H1 (cell line): ENCODE data around the gene PELI2. TPM values are rescaled to one million over a fixed set of nuclear protein-coding genes. Genes with fewer than 3 reads are reported as not detected.

Source experiments
- CTCF ChIA-PET: fragments of 300-600 bp; sonication (Branson Sonifier 250); formaldehyde crosslinking; loops from one replicate; lab custom pipeline; 2021; ENCODE audit not compliant: partially characterized antibody; lab: Charles Lee
- POLR2A ChIA-PET: fragments of 300-600 bp; sonication (Branson Sonifier 250); formaldehyde crosslinking; loops from one replicate; lab custom pipeline; 2021; ENCODE audit warnings: inconsistent platforms; ENCODE audit not compliant: partially characterized antibody; lab: Charles Lee
- DNase-seq, 2 experiments: peaks; one replicate each; pipeline versions ENCODE4 v3.0.0 to v3.0.0-alpha.2; 2010 to 2022; ENCODE audit warnings: low spot score in 2 of 2, low read depth in 1 of 2, mixed read lengths in 1 of 2
- FAIRE-seq: peaks from 2 replicates; lab custom pipeline; 2011; peaks lifted over from hg19 to GRCh38; lab: Jason Lieb, UNC
- H2AFZ ChIP-seq: 2 replicates; pipeline ENCODE4 v1.8.1; 2012; ENCODE audit warnings: low read length, inconsistent platforms
- H2AK5ac ChIP-seq: 2 replicates; pipeline ENCODE4 v1.6.1; 2013; ENCODE audit warnings: low read depth, low read length
- H2BK120ac ChIP-seq: replicated peaks from 2 replicates; pipeline ENCODE3; 2013; ENCODE audit warnings: low read depth, low read length, inconsistent platforms
- H2BK12ac ChIP-seq: 2 replicates; pipeline ENCODE4 v1.6.1; 2013; ENCODE audit warnings: low read depth, low read length
- H2BK15ac ChIP-seq: 2 replicates; pipeline ENCODE4 v1.6.1; 2013; ENCODE audit warnings: low read length
- H2BK20ac ChIP-seq: 2 replicates; pipeline ENCODE4 v1.6.1; 2013; ENCODE audit warnings: low read length
- H2BK5ac ChIP-seq: 2 replicates; pipeline ENCODE4 v1.6.1; 2013; ENCODE audit warnings: low read depth, low read length
- H3K14ac ChIP-seq: 2 replicates; pipeline ENCODE4 v1.6.1; 2013; ENCODE audit warnings: inconsistent platforms; ENCODE audit not compliant: insufficient read length
- H3K18ac ChIP-seq: 2 replicates; pipeline ENCODE4 v1.6.1; 2013; ENCODE audit warnings: low read length; ENCODE audit errors: extremely low read depth
- H3K23ac ChIP-seq: 2 replicates; pipeline ENCODE4 v1.6.1; 2013; ENCODE audit warnings: inconsistent platforms; ENCODE audit not compliant: insufficient read length
- H3K23me2 ChIP-seq: 2 replicates; pipeline ENCODE4 v1.6.1; 2013; ENCODE audit warnings: low read depth, low read length
- H3K27ac ChIP-seq: 2 replicates; pipeline ENCODE4 v1.6.1; 2011; ENCODE audit warnings: low read depth, low read length, inconsistent platforms
- H3K27me3 ChIP-seq, 4 experiments: replicated peaks in 1 of 4; 1 replicate in 1 of 4; 2 replicates in 3 of 4; pipeline versions ENCODE4 v1.6.1 to v1.8.1; 2011 to 2013; ENCODE audit warnings: low read length in 3 of 4, mild to moderate bottlenecking in 3 of 4, inconsistent platforms in 2 of 4, mixed read lengths in 2 of 4, moderate library complexity in 1 of 4; ENCODE audit not compliant: control insufficient read depth in 3 of 4, insufficient read depth in 3 of 4; ENCODE audit errors: extremely low read depth in 1 of 4
- H3K36me3 ChIP-seq, 4 experiments: 2 replicates each; pipeline versions ENCODE4 v1.6.1 to v1.8.1; 2011 to 2013; ENCODE audit warnings: mild to moderate bottlenecking in 4 of 4, low read length in 3 of 4, moderate library complexity in 2 of 4, control low read depth in 1 of 4, inconsistent platforms in 1 of 4; ENCODE audit not compliant: insufficient read depth in 4 of 4, control insufficient read depth in 2 of 4
- H3K4ac ChIP-seq: replicated peaks from 2 replicates; pipeline ENCODE3; 2013; ENCODE audit warnings: low read length, low read depth, mixed read lengths, inconsistent platforms; ENCODE audit not compliant: insufficient read length
- H3K4me1 ChIP-seq, 4 experiments: replicated peaks in 1 of 4; 1 replicate in 1 of 4; 2 replicates in 3 of 4; pipeline versions ENCODE4 v1.6.1 to v1.8.1; 2011 to 2013; ENCODE audit warnings: low read length in 3 of 4, inconsistent platforms in 2 of 4, mixed read lengths in 1 of 4; ENCODE audit not compliant: insufficient read depth in 4 of 4, control insufficient read depth in 3 of 4
- H3K4me2 ChIP-seq, 2 experiments: 2 replicates each; pipeline versions ENCODE4 v1.6.1 to v1.8.1; 2011 to 2013; ENCODE audit warnings: low read depth in 2 of 2, low read length in 2 of 2, control low read depth in 1 of 2, inconsistent platforms in 1 of 2, mild to moderate bottlenecking in 1 of 2; ENCODE audit not compliant: insufficient read depth in 1 of 2
- H3K4me3 ChIP-seq, 4 experiments: fragments of 200-600, 300-600 bp in 1 of 4; sonication (generic), shearing (Covaris generic), sonication (Bioruptor Twin) in 1 of 4; 2 replicates each; pipeline versions ENCODE4 v1.5.1 to v1.8.1; 2011 to 2016; ENCODE audit warnings: low read length in 4 of 4, low read depth in 3 of 4, control low read depth in 2 of 4, inconsistent platforms in 2 of 4, mild to moderate bottlenecking in 2 of 4, mixed read lengths in 1 of 4, moderate library complexity in 1 of 4; ENCODE audit not compliant: insufficient read depth in 2 of 4; ENCODE audit errors: extremely low read depth in 1 of 4
- H3K56ac ChIP-seq: replicated peaks from 2 replicates; pipeline ENCODE3; 2013; ENCODE audit warnings: low read depth, mild to moderate bottlenecking, mixed read lengths, low read length, inconsistent platforms; ENCODE audit not compliant: insufficient read length
- H3K79me1 ChIP-seq: 2 replicates; pipeline ENCODE4 v1.6.1; 2013; ENCODE audit warnings: low read depth, low read length, control low read depth
- H3K79me2 ChIP-seq, 2 experiments: 2 replicates each; pipeline versions ENCODE4 v1.6.1 to v1.8.1; 2012 to 2013; ENCODE audit warnings: low read length in 2 of 2, mild to moderate bottlenecking in 2 of 2, inconsistent platforms in 1 of 2; ENCODE audit not compliant: insufficient read depth in 2 of 2, control insufficient read depth in 1 of 2
- H3K9ac ChIP-seq, 4 experiments: replicated peaks in 1 of 4; 1 replicate in 1 of 4; 2 replicates in 3 of 4; pipeline versions ENCODE4 v1.6.1 to v1.8.1; 2011 to 2013; ENCODE audit warnings: low read depth in 3 of 4, low read length in 3 of 4, control low read depth in 2 of 4, mild to moderate bottlenecking in 2 of 4, moderate library complexity in 2 of 4, inconsistent platforms in 1 of 4; ENCODE audit errors: extremely low read depth in 1 of 4
- H3K9me3 ChIP-seq, 2 experiments: 2 replicates each; pipeline versions ENCODE4 v1.6.1 to v1.8.1; 2012 to 2013; ENCODE audit warnings: mild to moderate bottlenecking in 2 of 2, moderate library complexity in 2 of 2, control low read depth in 1 of 2, inconsistent platforms in 1 of 2, low read depth in 1 of 2, low read length in 1 of 2, mixed read lengths in 1 of 2; ENCODE audit not compliant: insufficient read depth in 2 of 2
- H4K20me1 ChIP-seq, 2 experiments: replicated peaks in 1 of 2; 2 replicates each; pipeline versions ENCODE3 to v1.8.1; 2011 to 2013; ENCODE audit warnings: inconsistent platforms in 2 of 2, low read length in 2 of 2, mild to moderate bottlenecking in 1 of 2; ENCODE audit not compliant: insufficient read depth in 2 of 2, control insufficient read depth in 1 of 2
- H4K5ac ChIP-seq: 2 replicates; pipeline ENCODE4 v1.6.1; 2013; ENCODE audit warnings: low read length, low read depth, mixed read lengths, inconsistent platforms; ENCODE audit not compliant: insufficient read length
- H4K8ac ChIP-seq: 2 replicates; pipeline ENCODE4 v1.8.0; 2013; ENCODE audit warnings: mild to moderate bottlenecking, moderate library complexity, low read length, inconsistent platforms; ENCODE audit not compliant: insufficient read depth; ENCODE audit errors: extremely low read depth
- H4K91ac ChIP-seq: replicated peaks from 2 replicates; pipeline ENCODE3; 2013; ENCODE audit warnings: low read length, mixed read lengths, inconsistent platforms; ENCODE audit not compliant: insufficient read length
- CBX5 ChIP-seq: fragments of 300-800, 300-1000 bp; sonication (generic); IDR thresholded peaks from 2 replicates; pipeline ENCODE4 v1.7.1; 2016; ENCODE audit warnings: antibody characterized with exemption, low read length, low read depth
- POLR2AphosphoS5 ChIP-seq: IDR thresholded peaks from 2 replicates; pipeline ENCODE4 v1.6.1; 2011; ENCODE audit warnings: low read depth, low read length
- RAD21 ChIP-seq, 2 experiments: IDR thresholded peaks in 1 of 2; conservative IDR thresholded peaks in 1 of 2; 2 replicates each; pipeline ENCODE4 v1.6.1; 2011; ENCODE audit warnings: low read depth in 2 of 2, low read length in 2 of 2, improper control_type of control experiment in 1 of 2, inconsistent platforms in 1 of 2, mild to moderate bottlenecking in 1 of 2, moderate library complexity in 1 of 2
- RNF2 ChIP-seq: fragments of 200-900, 300-1000 bp; sonication (generic); IDR thresholded peaks from 2 replicates; pipeline ENCODE4 v1.7.1; 2016; ENCODE audit warnings: borderline replicate concordance, low read depth, mild to moderate bottlenecking, antibody characterized with exemption, low read length; ENCODE audit not compliant: poor library complexity, severe bottlenecking; ENCODE audit errors: missing control alignments
- WGBS, 2 experiments: shearing (Covaris generic) in 1 of 2; methylation state at CpG; one replicate each; pipeline versions ENCODE4 v1.1.6 to v1.1.7; 2013 to 2015; ENCODE audit warnings: low lambda C conversion rate in 2 of 2, mixed read lengths in 2 of 2, inconsistent platforms in 1 of 2, low coverage in 1 of 2, missing lambda C conversion rate in 1 of 2; ENCODE audit not compliant: insufficient replicate concordance in 2 of 2, insufficient coverage in 1 of 2, insufficient read length in 1 of 2; ENCODE audit errors: extremely low coverage in 1 of 2, missing lambda C conversion rate in 1 of 2; 5-methylcytosine and 5-hydroxymethylcytosine counted together
- polyA plus RNA-seq, 7 experiments: library from polyadenylated mRNA; depleted of rRNA in 3 of 7; stranded (reverse) in 5 of 7; unstranded in 2 of 7; fragments of >200 nt in 5 of 7; fragments of 200-250 nt in 2 of 7; gene quantifications; 1 replicate in 5 of 7; 2 replicates in 1 of 7; 4 replicates in 1 of 7; pipeline versions ENCODE4 v1.2.1 to v1.2.3, GENCODE V29; 2011 to 2013; ENCODE audit warnings: missing spikeins in 2 of 7, mixed read lengths in 2 of 7
- total RNA-seq: library from RNA; stranded (reverse); fragmentation: NEBNext Ultra II Directional; extraction: Animal tissue kit (Norgen Biotek cat#: 25700); gene quantifications from 2 replicates; pipeline ENCODE4 v1.2.1, GENCODE V29; 2021

The PELI2 gene
- total and polyA plus RNA-seq, 2 of the 8 experiments (the other 6 are each of a cell fraction or from before 2014, with no cell fraction given), result 14.6 to 25.7 TPM

DNA sequence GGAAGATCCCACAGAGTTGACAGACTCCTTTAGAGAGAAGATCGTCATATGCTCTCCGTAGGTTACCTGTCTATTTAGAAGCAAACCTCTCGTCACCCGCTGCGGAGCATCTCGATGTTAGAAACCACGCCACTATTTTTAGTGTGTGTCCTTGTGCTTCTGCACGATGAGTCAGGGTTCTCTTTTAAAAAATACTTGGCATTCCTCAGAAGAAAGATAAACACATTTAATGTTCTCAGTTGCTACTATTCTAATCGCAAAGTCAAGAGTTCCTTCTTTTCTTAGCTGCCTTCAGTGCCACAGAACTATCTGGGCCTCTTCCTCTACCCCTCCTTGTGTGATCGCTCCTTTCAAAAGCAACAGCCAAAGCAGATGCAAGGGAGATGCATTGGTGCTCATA, 192.4 kb downstream of the PELI2 start:
- Histone ChIP-seq H3K9me3 (no peaks in the 10 kb centered on the region), H3K56ac (no peak overlapping the region), H2BK20ac (no peak overlapping the region), H2BK120ac (no peak overlapping the region), H2BK15ac (no peak overlapping the region), H3K36me3 (no peaks in the 10 kb centered on the region), H3K79me2 (no peaks in the 10 kb centered on the region), H4K20me1 (no peaks in the 10 kb centered on the region), H3K4me1 (no peaks in the 10 kb centered on the region), H4K8ac (no peak overlapping the region), H3K23me2 (no peaks in the 10 kb centered on the region), H2BK5ac (no peak overlapping the region), H4K5ac (no peak overlapping the region), H4K91ac (no peak overlapping the region), H2BK12ac (no peak overlapping the region), H3K4ac (no peak overlapping the region), H3K4me2 (no peak overlapping the region), H3K27me3 (no peaks in the 10 kb centered on the region), H3K23ac (no peak overlapping the region), H3K79me1 (no peaks in the 10 kb centered on the region), H3K9ac (no peak overlapping the region), H3K4me3 (no peak overlapping the region), H2AFZ (no peak overlapping the region), H3K18ac (no peak overlapping the region), H2AK5ac (no peak overlapping the region), H3K27ac (no peak overlapping the region), H3K14ac (no peak overlapping the region)
- POLR2A ChIA-PET, result no interaction called here
- no peak for TF ChIP-seq RAD21 (IDR thresholded peaks at IDR 0.05 in 1 of 2, conservative IDR thresholded peaks at IDR 0.05 in 1 of 2; ENCODE audit: low read depth in 2 of 2, low read length in 2 of 2)
- no peak for TF ChIP-seq RNF2
- no peak for TF ChIP-seq CBX5
- no peak for TF ChIP-seq POLR2AphosphoS5
- FAIRE-seq (no peak), DNase-seq (no peak)
- CTCF ChIA-PET, result interaction anchor here (1.2 to 4.7 kb wide), 3 partner anchors 12 to 33 kb away, joined by 3 to 23 read pairs (median 4); no protein-coding TSS in a partner anchor
- WGBS, 2 experiments, result 93% methylated on average over 10 of the region's 10 CpGs; no CpG with 5 or more reads in 1 of the 2 experiments
